ENCODE measurements around the gene ATP1A3. TPM values are rescaled to one million over a fixed set of nuclear protein-coding genes. Genes with fewer than 3 reads are reported as not detected.

Gene ATP1A3
- total and polyA plus RNA-seq, 2 donors (not counting 1 experiment from before 2014, with no cell fraction given): 1.2 to 3.8 TPM

DNA sequence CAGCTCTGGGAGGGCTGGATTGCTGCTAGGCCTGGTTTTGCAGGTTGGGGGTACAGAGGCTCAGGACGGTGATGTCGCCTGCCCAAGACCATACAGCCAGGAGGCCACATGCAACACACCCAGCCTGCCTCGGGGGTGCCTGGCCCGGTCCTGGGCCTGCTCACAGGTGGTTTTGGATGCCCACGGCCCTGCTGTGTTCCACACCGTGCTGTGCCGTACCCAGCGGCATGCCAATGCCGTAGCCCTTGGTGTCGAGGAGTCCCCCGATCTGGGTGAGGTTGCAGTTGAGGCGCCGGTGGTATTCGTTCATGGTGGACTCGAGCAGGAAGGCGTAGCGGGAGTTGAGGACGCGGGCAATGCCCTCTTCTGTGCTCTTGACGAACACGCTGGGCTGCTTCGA lies 11.5 kb upstream of the ATP1A3 start:
- no peaks in the 10 kb centered on the region for H3K4me1 ChIP-seq (ENCODE audit: control insufficient read depth in 2 of 2, insufficient read depth in 2 of 2, low read length in 2 of 2)
- DNase-seq (no peak), ATAC-seq (ENCODE audit: low read depth) (no peak)
- no peak overlapping the region for H3K4me3 ChIP-seq (ENCODE audit: control extremely low read depth in 1 of 5, extremely low read depth in 1 of 5, insufficient read depth in 1 of 5, low read depth in 2 of 5, low read length in 4 of 5)
- no peaks in the 10 kb centered on the region for H3K4me1 Mint-ChIP-seq
- no peak overlapping the region for H3K27ac Mint-ChIP-seq
- peaks cover 0 to 11% (median 3%) of the 10 kb centered on the region in 4 experiments for H3K27me3 ChIP-seq (replicated peaks in 1 of 4; ENCODE audit: control extremely low read depth in 1 of 4, control insufficient read depth in 3 of 4, insufficient read depth in 4 of 4, low read length in 3 of 4)
- no peaks in the 10 kb centered on the region for H3K9me3 Mint-ChIP-seq (ENCODE audit: insufficient read depth)
- H3K27ac ChIP-seq (ENCODE audit: low read length in 2 of 2): no peak overlapping the region
- ChIA-PET CTCF (no interaction called here), POLR2A (no interaction called here)
- peaks cover 50% of the 10 kb centered on the region for H3K27me3 Mint-ChIP-seq
- no peak for TF ChIP-seq EZH2 (IDR thresholded peaks at IDR 0.05; ENCODE audit: borderline replicate concordance, insufficient read depth, low read depth, low read length, poor library complexity, severe bottlenecking)
- TF ChIP-seq, protein P1, sequence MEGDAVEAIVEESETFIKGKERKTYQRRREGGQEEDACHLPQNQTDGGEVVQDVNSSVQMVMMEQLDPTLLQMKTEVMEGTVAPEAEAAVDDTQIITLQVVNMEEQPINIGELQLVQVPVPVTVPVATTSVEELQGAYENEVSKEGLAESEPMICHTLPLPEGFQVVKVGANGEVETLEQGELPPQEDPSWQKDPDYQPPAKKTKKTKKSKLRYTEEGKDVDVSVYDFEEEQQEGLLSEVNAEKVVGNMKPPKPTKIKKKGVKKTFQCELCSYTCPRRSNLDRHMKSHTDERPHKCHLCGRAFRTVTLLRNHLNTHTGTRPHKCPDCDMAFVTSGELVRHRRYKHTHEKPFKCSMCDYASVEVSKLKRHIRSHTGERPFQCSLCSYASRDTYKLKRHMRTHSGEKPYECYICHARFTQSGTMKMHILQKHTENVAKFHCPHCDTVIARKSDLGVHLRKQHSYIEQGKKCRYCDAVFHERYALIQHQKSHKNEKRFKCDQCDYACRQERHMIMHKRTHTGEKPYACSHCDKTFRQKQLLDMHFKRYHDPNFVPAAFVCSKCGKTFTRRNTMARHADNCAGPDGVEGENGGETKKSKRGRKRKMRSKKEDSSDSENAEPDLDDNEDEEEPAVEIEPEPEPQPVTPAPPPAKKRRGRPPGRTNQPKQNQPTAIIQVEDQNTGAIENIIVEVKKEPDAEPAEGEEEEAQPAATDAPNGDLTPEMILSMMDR (IDR thresholded peaks at IDR 0.05): no peak
- no peaks in the 10 kb centered on the region for H4K20me1 ChIP-seq (ENCODE audit: control insufficient read depth, insufficient read depth, low read length, poor library complexity, severe bottlenecking)
- no peaks in the 10 kb centered on the region for H3K36me3 ChIP-seq (replicated peaks in 1 of 2; ENCODE audit: control extremely low read depth in 1 of 2, control insufficient read depth in 1 of 2, extremely low read depth in 1 of 2, insufficient read depth in 2 of 2, low read length in 1 of 2)
- no peak overlapping the region for H3K9ac ChIP-seq (ENCODE audit: low read length)
- WGBS (ENCODE audit: insufficient coverage): 96% methylated on average over 22 of the region's 22 CpGs
- intact Hi-C loops (cut with micrococcal nuclease): no loop called here
- H3K4me3 Mint-ChIP-seq: no peak overlapping the region
- H3K4me2 ChIP-seq (replicated peaks; ENCODE audit: low read depth, low read length, poor library complexity, severe bottlenecking): no peak overlapping the region
- no peaks in the 10 kb centered on the region for H3K9me3 ChIP-seq (ENCODE audit: control extremely low read depth in 1 of 3, control insufficient read depth in 2 of 3, insufficient read depth in 1 of 3, low read length in 2 of 3)
- H2AFZ ChIP-seq (ENCODE audit: insufficient read depth, low read depth, low read length, poor library complexity, severe bottlenecking): no peak overlapping the region
- no peaks in the 10 kb centered on the region for H3K79me2 ChIP-seq (ENCODE audit: control insufficient read depth, insufficient read depth, low read length)

DNA sequence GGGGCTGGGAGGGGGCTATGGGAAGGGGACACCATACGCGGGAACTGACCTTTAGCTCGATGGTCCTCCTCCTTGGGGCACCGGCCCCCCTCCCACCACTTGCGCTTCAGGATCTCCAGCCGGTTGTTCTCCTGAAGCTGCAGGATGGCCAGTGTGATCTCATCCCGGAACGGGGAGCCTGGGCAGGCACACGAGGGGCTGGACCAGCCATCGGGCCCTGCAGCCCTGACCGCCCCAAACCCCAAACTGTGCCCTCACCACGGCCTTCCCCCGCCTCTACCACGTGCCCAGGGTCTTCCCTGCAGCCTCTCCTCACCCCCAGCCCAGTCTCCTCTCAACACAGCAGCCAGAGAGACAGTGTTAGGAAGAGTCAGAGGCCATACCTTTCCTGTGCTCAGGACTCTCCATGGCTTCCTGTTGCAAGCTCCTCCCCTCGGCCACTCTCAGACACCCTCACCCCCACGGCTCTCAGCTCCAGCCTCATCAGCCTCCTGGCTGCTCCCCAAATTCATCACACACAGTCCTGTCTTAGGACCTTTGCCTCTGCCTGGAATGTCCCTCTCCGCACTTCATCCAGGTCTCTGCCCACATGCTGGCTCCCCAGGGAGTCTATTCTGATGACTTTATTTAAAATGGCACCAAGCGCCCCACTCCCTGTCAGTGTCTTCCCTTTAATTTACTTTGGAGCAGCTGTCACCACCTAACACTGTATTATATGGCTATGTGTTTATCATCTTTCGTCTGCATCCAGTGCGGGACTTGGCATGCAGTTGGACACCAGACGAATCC lies 9.7 kb upstream of the ATP1A3 start:
- DNase-seq (no peak), ATAC-seq (ENCODE audit: low read depth) (no peak)
- WGBS (ENCODE audit: insufficient coverage): 88% methylated on average over 19 of the region's 21 CpGs
- no peaks in the 10 kb centered on the region for H3K36me3 ChIP-seq (replicated peaks in 1 of 2; ENCODE audit: control extremely low read depth in 1 of 2, control insufficient read depth in 1 of 2, extremely low read depth in 1 of 2, insufficient read depth in 2 of 2, low read length in 1 of 2)
- intact Hi-C loops (cut with micrococcal nuclease): no loop called here
- H3K9ac ChIP-seq (ENCODE audit: low read length): no peak overlapping the region
- no peak overlapping the region for H3K4me3 ChIP-seq (ENCODE audit: control extremely low read depth in 1 of 5, extremely low read depth in 1 of 5, insufficient read depth in 1 of 5, low read depth in 2 of 5, low read length in 4 of 5)
- no peak overlapping the region for H2AFZ ChIP-seq (ENCODE audit: insufficient read depth, low read depth, low read length, poor library complexity, severe bottlenecking)
- Mint-ChIP-seq H3K27ac (no peak overlapping the region), H3K27me3 (peaks cover 63% of the 10 kb centered on the region), H3K4me1 (peaks cover 4% of the 10 kb centered on the region), H3K4me3 (no peak overlapping the region), H3K9me3 (ENCODE audit: insufficient read depth) (no peaks in the 10 kb centered on the region)
- no peak overlapping the region for H3K4me2 ChIP-seq (replicated peaks; ENCODE audit: low read depth, low read length, poor library complexity, severe bottlenecking)
- no peaks in the 10 kb centered on the region for H3K79me2 ChIP-seq (ENCODE audit: control insufficient read depth, insufficient read depth, low read length)
- H4K20me1 ChIP-seq (ENCODE audit: control insufficient read depth, insufficient read depth, low read length, poor library complexity, severe bottlenecking): no peaks in the 10 kb centered on the region
- no peak overlapping the region for H3K27ac ChIP-seq (ENCODE audit: low read length in 2 of 2)
- H3K4me1 ChIP-seq (ENCODE audit: control insufficient read depth in 2 of 2, insufficient read depth in 2 of 2, low read length in 2 of 2): peaks cover 0 to 4% of the 10 kb centered on the region in 2 donors
- H3K9me3 ChIP-seq (ENCODE audit: control extremely low read depth in 1 of 3, control insufficient read depth in 2 of 3, insufficient read depth in 1 of 3, low read length in 2 of 3): no peaks in the 10 kb centered on the region
- no peak for TF ChIP-seq EZH2 (IDR thresholded peaks at IDR 0.05; ENCODE audit: borderline replicate concordance, insufficient read depth, low read depth, low read length, poor library complexity, severe bottlenecking)
- TF ChIP-seq, protein P1 (IDR thresholded peaks at IDR 0.05): no peak
- ChIA-PET CTCF (no interaction called here), POLR2A (no interaction called here)
- peaks cover 0 to 25% (median 11%) of the 10 kb centered on the region in 4 experiments for H3K27me3 ChIP-seq (replicated peaks in 1 of 4; ENCODE audit: control extremely low read depth in 1 of 4, control insufficient read depth in 3 of 4, insufficient read depth in 4 of 4, low read length in 3 of 4)

Measured in B cell (primary cell).